Keratinocyte (primary cell): ENCODE data around the gene TNFAIP2.

Experiments
- EZH2 ChIP-seq: IDR thresholded peaks from one replicate; pipeline ENCODE4 v1.6.1; 2012; ENCODE audit warnings: inconsistent platforms, mild to moderate bottlenecking, low read length, moderate library complexity
- TF ChIP-seq, protein P1 (sequence below), 3 experiments: IDR thresholded peaks in 1 of 3; conservative IDR thresholded peaks in 1 of 3; optimal IDR thresholded peaks in 1 of 3; 2 replicates in 2 of 3; 3 replicates in 1 of 3; pipeline versions ENCODE3 to v1.5.1; 2011; ENCODE audit warnings: low read length in 3 of 3, mild to moderate bottlenecking in 3 of 3, moderate library complexity in 2 of 3, control low read depth in 1 of 3, inconsistent platforms in 1 of 3; ENCODE audit not compliant: insufficient read depth in 2 of 3; ENCODE audit errors: extremely low read depth in 1 of 3

DNA sequence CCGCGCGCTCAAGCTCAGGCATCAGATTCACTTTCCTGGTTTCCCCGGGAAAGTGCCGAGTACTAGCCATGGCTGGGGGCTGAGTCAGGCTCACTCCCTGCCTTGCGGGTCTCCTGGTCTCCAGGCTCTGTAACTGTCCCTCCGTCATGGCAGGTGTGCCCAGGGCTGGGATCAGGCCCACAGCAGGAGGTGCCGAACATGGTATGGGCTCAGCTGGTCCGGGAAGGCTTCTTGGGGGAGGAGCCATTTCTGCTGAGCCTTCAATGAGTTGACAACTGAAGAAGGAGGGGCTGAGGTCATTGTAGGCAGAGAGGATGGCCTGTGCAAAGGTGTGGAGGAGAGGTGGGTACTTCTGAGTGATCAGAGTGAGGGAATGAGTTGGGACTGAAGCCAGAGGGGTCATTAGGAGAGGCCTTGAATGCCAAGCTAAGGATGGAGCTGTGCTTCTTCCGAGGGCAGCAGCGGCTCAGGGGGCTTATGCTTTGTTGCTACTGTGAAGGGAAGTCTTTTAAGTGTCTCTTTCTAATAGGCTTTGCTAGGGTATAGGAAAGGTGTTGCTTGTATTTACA, 28.0 kb upstream of the TNFAIP2 start:
- TF ChIP-seq, protein P1, sequence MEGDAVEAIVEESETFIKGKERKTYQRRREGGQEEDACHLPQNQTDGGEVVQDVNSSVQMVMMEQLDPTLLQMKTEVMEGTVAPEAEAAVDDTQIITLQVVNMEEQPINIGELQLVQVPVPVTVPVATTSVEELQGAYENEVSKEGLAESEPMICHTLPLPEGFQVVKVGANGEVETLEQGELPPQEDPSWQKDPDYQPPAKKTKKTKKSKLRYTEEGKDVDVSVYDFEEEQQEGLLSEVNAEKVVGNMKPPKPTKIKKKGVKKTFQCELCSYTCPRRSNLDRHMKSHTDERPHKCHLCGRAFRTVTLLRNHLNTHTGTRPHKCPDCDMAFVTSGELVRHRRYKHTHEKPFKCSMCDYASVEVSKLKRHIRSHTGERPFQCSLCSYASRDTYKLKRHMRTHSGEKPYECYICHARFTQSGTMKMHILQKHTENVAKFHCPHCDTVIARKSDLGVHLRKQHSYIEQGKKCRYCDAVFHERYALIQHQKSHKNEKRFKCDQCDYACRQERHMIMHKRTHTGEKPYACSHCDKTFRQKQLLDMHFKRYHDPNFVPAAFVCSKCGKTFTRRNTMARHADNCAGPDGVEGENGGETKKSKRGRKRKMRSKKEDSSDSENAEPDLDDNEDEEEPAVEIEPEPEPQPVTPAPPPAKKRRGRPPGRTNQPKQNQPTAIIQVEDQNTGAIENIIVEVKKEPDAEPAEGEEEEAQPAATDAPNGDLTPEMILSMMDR (optimal IDR thresholded peaks at IDR 0.05 in 1 of 3, IDR thresholded peaks at IDR 0.05 in 1 of 3, conservative IDR thresholded peaks at IDR 0.05 in 1 of 3; ENCODE audit: extremely low read depth in 1 of 3, insufficient read depth in 2 of 3, low read length in 3 of 3): no peak
- TF ChIP-seq EZH2: no peak
